ENCODE data around the gene GPR143.

DNA sequence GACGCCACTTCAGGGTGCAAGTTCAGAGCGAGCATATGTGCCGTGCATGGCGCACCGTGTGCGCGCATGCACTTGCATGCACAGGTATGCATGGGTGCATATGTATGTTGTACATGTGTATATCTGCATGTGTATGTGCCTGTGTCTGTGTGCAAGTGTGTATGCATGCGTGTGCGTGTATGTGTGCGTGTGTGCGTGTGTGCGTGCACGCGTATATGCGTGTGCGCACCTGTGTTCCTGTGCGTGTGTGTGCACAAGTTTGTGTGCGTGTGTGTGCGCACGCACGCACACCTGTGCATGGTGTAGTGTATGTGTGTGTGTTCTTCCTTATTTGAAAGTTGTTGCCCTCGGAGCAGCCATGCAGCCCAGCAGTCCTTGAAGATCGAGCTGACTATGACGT is 76.8 kb downstream of the GPR143 start:
- TF ChIP-seq, protein P1, sequence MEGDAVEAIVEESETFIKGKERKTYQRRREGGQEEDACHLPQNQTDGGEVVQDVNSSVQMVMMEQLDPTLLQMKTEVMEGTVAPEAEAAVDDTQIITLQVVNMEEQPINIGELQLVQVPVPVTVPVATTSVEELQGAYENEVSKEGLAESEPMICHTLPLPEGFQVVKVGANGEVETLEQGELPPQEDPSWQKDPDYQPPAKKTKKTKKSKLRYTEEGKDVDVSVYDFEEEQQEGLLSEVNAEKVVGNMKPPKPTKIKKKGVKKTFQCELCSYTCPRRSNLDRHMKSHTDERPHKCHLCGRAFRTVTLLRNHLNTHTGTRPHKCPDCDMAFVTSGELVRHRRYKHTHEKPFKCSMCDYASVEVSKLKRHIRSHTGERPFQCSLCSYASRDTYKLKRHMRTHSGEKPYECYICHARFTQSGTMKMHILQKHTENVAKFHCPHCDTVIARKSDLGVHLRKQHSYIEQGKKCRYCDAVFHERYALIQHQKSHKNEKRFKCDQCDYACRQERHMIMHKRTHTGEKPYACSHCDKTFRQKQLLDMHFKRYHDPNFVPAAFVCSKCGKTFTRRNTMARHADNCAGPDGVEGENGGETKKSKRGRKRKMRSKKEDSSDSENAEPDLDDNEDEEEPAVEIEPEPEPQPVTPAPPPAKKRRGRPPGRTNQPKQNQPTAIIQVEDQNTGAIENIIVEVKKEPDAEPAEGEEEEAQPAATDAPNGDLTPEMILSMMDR (IDR thresholded peaks at IDR 0.05; ENCODE audit: low read depth, low read length) = no peak
- TF ChIP-seq EZH2phosphoT487 (IDR thresholded peaks at IDR 0.05; ENCODE audit: low read depth) = no peak
